SK-N-SH (cell line): ENCODE measurements around the gene VAMP7. TPM values are rescaled to one million over a fixed set of nuclear protein-coding genes. Genes with fewer than 3 reads are reported as not detected.

Experiments
- CTCF ChIA-PET: fragments of 300-600, 350-600 bp; formaldehyde crosslinking; extraction: SDS; loops from one replicate; lab custom pipeline; 2021; lab: Yijun Ruan, JAX
- POLR2A ChIA-PET: fragments of 350-600 bp; sonication (Branson Sonifier 250); formaldehyde crosslinking; extraction: SDS; loops from one replicate; lab custom pipeline; 2020; ENCODE audit warnings: antibody characterized with exemption, inconsistent platforms; lab: Yijun Ruan, JAX
- DNase-seq: peaks from one replicate; pipeline ENCODE4 v3.0.0; 2012
- H2AFZ ChIP-seq: fragments of 200-600 bp; sonication (generic); 2 replicates; pipeline ENCODE4 v1.8.1; 2016; ENCODE audit warnings: antibody characterized with exemption, mild to moderate bottlenecking, low read depth
- H3F3A ChIP-seq: fragments of 200-600 bp; sonication (generic); replicated peaks from 2 replicates; pipeline ENCODE3; 2016; ENCODE audit warnings: antibody characterized with exemption, mild to moderate bottlenecking; ENCODE audit not compliant: insufficient read depth
- H3K27ac ChIP-seq, 2 experiments: fragments of 200-500 bp in 1 of 2; fragments of 200-600 bp in 1 of 2; sonication (Bioruptor generic) in 1 of 2; sonication (generic), shearing (Covaris generic) in 1 of 2; 2 replicates each; pipeline versions ENCODE4 v1.5.1 to v1.6.1; 2014 to 2016; ENCODE audit warnings: low read depth in 2 of 2, inconsistent platforms in 1 of 2, low read length in 1 of 2, mild to moderate bottlenecking in 1 of 2, mixed read lengths in 1 of 2
- H3K27me3 ChIP-seq: fragments of 200-600 bp; sonication (generic), shearing (Covaris generic); 2 replicates; pipeline ENCODE4 v1.6.1; 2016; ENCODE audit warnings: mixed run types; ENCODE audit not compliant: insufficient read depth
- H3K36me3 ChIP-seq, 2 experiments: fragments of 200-500 bp in 1 of 2; fragments of 200-600 bp in 1 of 2; sonication (Bioruptor generic) in 1 of 2; sonication (generic) in 1 of 2; replicated peaks in 1 of 2; 2 replicates each; pipeline versions ENCODE3 to v1.5.1; 2014 to 2016; ENCODE audit warnings: low read length in 1 of 2, mild to moderate bottlenecking in 1 of 2; ENCODE audit not compliant: insufficient read depth in 2 of 2, control insufficient read depth in 1 of 2
- H3K4me1 ChIP-seq, 2 experiments: fragments of 200-500 bp in 1 of 2; fragments of 200-600 bp in 1 of 2; sonication (Bioruptor generic) in 1 of 2; sonication (generic), shearing (Covaris generic) in 1 of 2; 2 replicates each; pipeline versions ENCODE4 v1.5.1 to v1.6.1; 2014 to 2016; ENCODE audit warnings: low read depth in 1 of 2, low read length in 1 of 2, mixed run types in 1 of 2; ENCODE audit not compliant: insufficient read depth in 2 of 2, control insufficient read depth in 1 of 2
- H3K4me2 ChIP-seq: fragments of 200-600 bp; sonication (generic), shearing (Covaris generic); 2 replicates; pipeline ENCODE4 v1.6.1; 2017; ENCODE audit warnings: mixed run types
- H3K4me3 ChIP-seq, 2 experiments: fragments of 200-500 bp in 1 of 2; fragments of 200-600 bp in 1 of 2; sonication (Bioruptor generic) in 1 of 2; sonication (generic), shearing (Covaris generic) in 1 of 2; 2 replicates each; pipeline versions ENCODE4 v1.5.1 to v1.8.1; 2014 to 2016; ENCODE audit warnings: low read depth in 2 of 2, inconsistent platforms in 1 of 2, low read length in 1 of 2, mild to moderate bottlenecking in 1 of 2, mixed read lengths in 1 of 2, moderate library complexity in 1 of 2
- H3K79me2 ChIP-seq: fragments of 200-600 bp; sonication (generic); 2 replicates; pipeline ENCODE4 v1.8.1; 2017; ENCODE audit warnings: mild to moderate bottlenecking; ENCODE audit not compliant: insufficient read depth
- H3K9ac ChIP-seq: fragments of 200-600 bp; sonication (generic); 2 replicates; pipeline ENCODE4 v1.6.1; 2017; ENCODE audit warnings: mixed run types
- H3K9me2 ChIP-seq: fragments of 200-600 bp; sonication (generic); 2 replicates; pipeline ENCODE4 v1.6.1; 2017; ENCODE audit warnings: mixed run types
- H3K9me3 ChIP-seq: fragments of 200-600 bp; sonication (generic); 2 replicates; pipeline ENCODE4 v1.6.1; 2017; ENCODE audit warnings: mixed run types, mild to moderate bottlenecking, moderate library complexity
- H4K20me1 ChIP-seq: fragments of 200-600 bp; sonication (generic); 2 replicates; pipeline ENCODE4 v1.6.1; 2017; ENCODE audit warnings: mild to moderate bottlenecking, mixed run types; ENCODE audit not compliant: insufficient read depth
- CHD2 ChIP-seq: fragments of 150-350 bp; IDR thresholded peaks from 2 replicates; pipeline ENCODE4 v1.6.1; 2018; ENCODE audit warnings: low read length; ENCODE audit not compliant: partially characterized antibody
- CTCF ChIP-seq: fragments of 200-600 bp; sonication (generic); IDR thresholded peaks from 2 replicates; pipeline ENCODE4 v1.6.1; 2017; ENCODE audit warnings: antibody characterized with exemption, mild to moderate bottlenecking, moderate library complexity
- ELF1 ChIP-seq: IDR thresholded peaks from 2 replicates; pipeline ENCODE4 v1.4.0; 2012
- EP300 ChIP-seq, 2 experiments: IDR thresholded peaks; 2 replicates each; pipeline versions ENCODE4 v1.4.0 to v1.6.1; 2012; ENCODE audit warnings: borderline replicate concordance in 1 of 2, low read depth in 1 of 2, low read length in 1 of 2
- FOSL2 ChIP-seq: IDR thresholded peaks from 2 replicates; pipeline ENCODE4 v1.4.0; 2012; ENCODE audit warnings: low read depth, mild to moderate bottlenecking, moderate library complexity, borderline replicate concordance
- FOXJ3 ChIP-seq: sonication (generic); formaldehyde crosslinking; IDR thresholded peaks from 2 replicates; pipeline ENCODE4 v1.5.1; 2020; ENCODE audit warnings: mild to moderate bottlenecking, missing genetic modification reagents
- IRF3 ChIP-seq: fragments of 150-350 bp; IDR thresholded peaks from 2 replicates; pipeline ENCODE4 v1.6.1; 2016; ENCODE audit warnings: mild to moderate bottlenecking, low read depth, low read length
- MEF2A ChIP-seq: IDR thresholded peaks from 2 replicates; pipeline ENCODE4 v1.4.0; 2012; ENCODE audit warnings: low read depth, borderline replicate concordance
- NFIC ChIP-seq: IDR thresholded peaks from 2 replicates; pipeline ENCODE4 v1.4.0; 2012; ENCODE audit warnings: borderline replicate concordance
- POLR2AphosphoS5 ChIP-seq: IDR thresholded peaks from 2 replicates; pipeline ENCODE4 v1.6.1; 2012; ENCODE audit warnings: low read depth, low read length
- RCOR1 ChIP-seq: fragments of 150-350 bp; IDR thresholded peaks from 2 replicates; pipeline ENCODE4 v1.6.1; 2017; ENCODE audit warnings: antibody characterized with exemption, low read length
- RXRA ChIP-seq: IDR thresholded peaks from 2 replicates; pipeline ENCODE4 v1.4.0; 2012; ENCODE audit warnings: low read depth, mild to moderate bottlenecking, borderline replicate concordance
- SMC3 ChIP-seq: IDR thresholded peaks from 2 replicates; pipeline ENCODE4 v1.6.1; 2012; ENCODE audit warnings: low read depth, low read length, improper control_type of control experiment
- ZBTB33 ChIP-seq: IDR thresholded peaks from 2 replicates; pipeline ENCODE4 v1.4.0; 2012; ENCODE audit warnings: low read depth, borderline replicate concordance
- WGBS: methylation state at CpG from one replicate; pipeline ENCODE4 v1.1.6; 2017; ENCODE audit warnings: low lambda C conversion rate; 5-methylcytosine and 5-hydroxymethylcytosine counted together
- polyA plus RNA-seq, 3 experiments: library from polyadenylated mRNA; depleted of rRNA; stranded (reverse); fragments of >200 nt; gene quantifications; 2 replicates each; pipeline ENCODE4 v1.2.3, GENCODE V29; 2012

The VAMP7 gene
- polyA plus RNA-seq, 1 of the 3 experiments (the other 2 are of a cell fraction), result 23.9 TPM

GRCh38 chrX:155880586-155881157 is 473 bp upstream of the VAMP7 start:
- peaks cover 0 to 9% of the 10 kb centered on the region in 2 experiments for H3K36me3 ChIP-seq
- 0 out of 2 replicates have a peak, but pooled peaks cover 6% of the 10 kb centered on the region for H3K27me3 ChIP-seq
- 0 out of 2 replicates have a peak, but pooled peaks have one; percentile 41 for TF ChIP-seq FOXJ3 (CRISPR knock-in tag)
- TF ChIP-seq SMC3, result no peak
- TF ChIP-seq CTCF, result no peak
- H3F3A ChIP-seq, result no peaks in the 10 kb centered on the region
- H3K9me2 ChIP-seq, result no peaks in the 10 kb centered on the region
- no peaks in the 10 kb centered on the region for H3K9me3 ChIP-seq
- WGBS, result 4% methylated on average over 13 of the region's 13 CpGs
- ChIA-PET CTCF (no interaction called here), POLR2A (no interaction called here)
- peak; percentile 23 for DNase-seq
- peak overlapping the region; percentile 71; the same call in 1 of the 2 replicates for H3K9ac ChIP-seq
- H3K4me3 ChIP-seq, result peak overlapping the region; percentile 67 to 78
- peaks cover 10% of the 10 kb centered on the region for H4K20me1 ChIP-seq
- peak overlapping the region; percentile 94 for H2AFZ ChIP-seq
- peaks cover 3 to 6% of the 10 kb centered on the region in 2 experiments; a peak in 2 of 4 replicates for H3K4me1 ChIP-seq
- peak overlapping the region; percentile 3 to 61; a peak in 3 of 4 replicates for H3K27ac ChIP-seq
- H3K4me2 ChIP-seq, result peak overlapping the region; percentile 72
- peaks cover 45% of the 10 kb centered on the region for H3K79me2 ChIP-seq

GRCh38 chrX:155886409-155886808 is 5.3 kb downstream of the VAMP7 start:
- Histone ChIP-seq H3K9me2 (no peaks in the 10 kb centered on the region), H2AFZ (no peak overlapping the region), H3K27me3 (no peaks in the 10 kb centered on the region), H3F3A (peaks cover 14% of the 10 kb centered on the region), H3K4me1 (peaks cover 3 to 6% of the 10 kb centered on the region in 2 experiments; a peak in 2 of 4 replicates), H3K4me3 (no peak overlapping the region), H3K79me2 (peaks cover 85% of the 10 kb centered on the region), H3K9me3 (no peaks in the 10 kb centered on the region), H3K4me2 (no peak overlapping the region), H3K27ac (no peak overlapping the region), H3K36me3 (peaks cover 21 to 34% of the 10 kb centered on the region in 2 experiments), H3K9ac (no peak overlapping the region), H4K20me1 (peaks cover 10% of the 10 kb centered on the region)
- ChIA-PET CTCF (no interaction called here), POLR2A (no interaction called here)
- no peak for DNase-seq
- no peak for TF ChIP-seq ELF1
- 94% methylated on average over 2 of the region's 2 CpGs for WGBS

GRCh38 chrX:155888139-155888538 is 7.0 kb downstream of the VAMP7 start:
- Histone ChIP-seq H3K27ac (peak overlapping the region; percentile 41 to 80; a peak in 3 of 4 replicates), H3K79me2 (peaks cover 68% of the 10 kb centered on the region)
- CTCF ChIA-PET, result no interaction called here
- TF ChIP-seq IRF3 (no peak), FOXJ3 (CRISPR knock-in tag) (no peak), MEF2A (peak; percentile 52; the same call in 1 of the 2 replicates), FOSL2 (peak; percentile 93), SMC3 (no peak), RXRA (no peak), ZBTB33 (no peak), CHD2 (no peak), RCOR1 (no peak), NFIC (peak; percentile 99), POLR2AphosphoS5 (peak; percentile 59; the same call in 1 of the 2 replicates), EP300 (IDR thresholded peaks at IDR 0.05; ENCODE audit: borderline replicate concordance in 1 of 2, low read depth in 1 of 2, low read length in 1 of 2) (peak in 1 of 2 experiments; percentile 58; a peak in 1 of 4 replicates)

More at GRCh38 chrX:155888139-155888538, 7.0 kb downstream of the VAMP7 start:
- Histone ChIP-seq H2AFZ (no peak overlapping the region), H3F3A (peaks cover 14% of the 10 kb centered on the region), H3K27me3 (no peaks in the 10 kb centered on the region), H3K9ac (peak overlapping the region; percentile 37), H3K4me1 (no peaks in the 10 kb centered on the region; a peak in 1 of 4 replicates), H3K9me2 (no peaks in the 10 kb centered on the region), H3K9me3 (no peaks in the 10 kb centered on the region), H3K4me2 (peak overlapping the region; percentile 49; the same call in 1 of the 2 replicates), H4K20me1 (peaks cover 7% of the 10 kb centered on the region), H3K4me3 (peak overlapping the region in 1 of 2 experiments; percentile 3; a peak in 1 of 4 replicates), H3K36me3 (peaks cover 28 to 44% of the 10 kb centered on the region in 2 experiments)
- POLR2A ChIA-PET, result no interaction called here
- DNase-seq, result no peak
- WGBS, result 27% methylated on average over 3 of the region's 3 CpGs
